ENCODE results near the gene DDAH1.

Gene DDAH1

GRCh38 chr1:85397490-85398032 is 67.4 kb downstream of the DDAH1 start:
- Histone ChIP-seq H3K27me3 (ENCODE audit: control insufficient read depth, insufficient read depth, low read length, poor library complexity, severe bottlenecking) (no peaks in the 10 kb centered on the region), H3K4me3 (ENCODE audit: insufficient read depth, low read depth, low read length) (no peak overlapping the region), H3K4me1 (ENCODE audit: control insufficient read depth, insufficient read depth, low read length) (peaks cover 3% of the 10 kb centered on the region), H3K9me3 (ENCODE audit: control insufficient read depth, low read length) (no peaks in the 10 kb centered on the region), H3K36me3 (ENCODE audit: control insufficient read depth, insufficient read depth, low read length) (no peaks in the 10 kb centered on the region), H3K27ac (ENCODE audit: insufficient read depth, low read depth, low read length, poor library complexity, severe bottlenecking) (no peak overlapping the region)
- 53 to 67% methylated on average over 3 to 4 of the region's 4 CpGs for WGBS, 2 experiments

DNA sequence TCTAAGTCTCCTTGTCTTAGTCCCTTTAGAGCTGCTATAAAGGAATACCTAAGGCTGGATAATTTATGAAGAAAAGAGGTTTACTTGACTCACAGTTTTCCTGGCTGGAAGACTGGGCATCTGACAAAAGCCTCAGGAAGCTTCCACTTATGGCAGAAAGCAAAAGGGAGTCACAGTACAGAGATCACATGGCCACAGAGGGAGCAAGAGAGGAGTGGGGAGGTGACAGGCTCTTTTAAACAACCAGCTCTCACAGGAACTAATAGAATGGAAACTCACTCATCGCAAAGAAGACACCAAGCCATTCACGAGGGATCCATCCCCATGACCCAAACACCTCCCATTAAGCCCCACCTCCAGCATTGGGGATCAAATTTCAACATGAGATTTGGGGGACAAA is 68.8 kb downstream of the DDAH1 start:
- WGBS, 2 experiments, result 86 to 94% methylated on average over 2 of the region's 2 CpGs
- H3K4me3 ChIP-seq (ENCODE audit: insufficient read depth, low read depth, low read length), result no peak overlapping the region
- H3K4me1 ChIP-seq (ENCODE audit: control insufficient read depth, insufficient read depth, low read length), result peaks cover 3% of the 10 kb centered on the region
- no peaks in the 10 kb centered on the region for H3K27me3 ChIP-seq (ENCODE audit: control insufficient read depth, insufficient read depth, low read length, poor library complexity, severe bottlenecking)
- no peaks in the 10 kb centered on the region for H3K9me3 ChIP-seq (ENCODE audit: control insufficient read depth, low read length)
- no peak overlapping the region for H3K27ac ChIP-seq (ENCODE audit: insufficient read depth, low read depth, low read length, poor library complexity, severe bottlenecking)
- no peaks in the 10 kb centered on the region for H3K36me3 ChIP-seq (ENCODE audit: control insufficient read depth, insufficient read depth, low read length)

DNA sequence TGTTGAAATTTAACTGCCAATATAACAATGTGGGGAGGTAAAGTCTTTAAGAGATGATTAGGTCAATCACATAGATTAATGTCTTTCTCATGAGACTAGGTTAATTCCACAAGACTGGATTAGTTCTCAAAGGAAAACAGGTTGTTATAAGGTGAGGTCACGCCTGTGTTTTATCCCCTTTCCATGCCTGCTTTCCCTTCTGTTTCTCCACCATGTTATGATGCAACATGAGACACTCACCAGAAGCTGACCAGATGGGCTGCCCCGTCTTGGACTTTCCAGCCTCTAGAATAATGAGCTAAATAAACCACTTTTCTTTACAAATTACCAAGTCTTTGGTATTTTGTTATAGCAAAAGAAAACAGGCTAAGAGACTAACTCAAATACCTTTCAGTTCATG is 70.8 kb downstream of the DDAH1 start:
- WGBS, 2 experiments, result 88 to 92% methylated on average over 2 of the region's 2 CpGs
- H3K36me3 ChIP-seq (ENCODE audit: control insufficient read depth, insufficient read depth, low read length), result no peaks in the 10 kb centered on the region
- no peaks in the 10 kb centered on the region for H3K9me3 ChIP-seq (ENCODE audit: control insufficient read depth, low read length)
- H3K4me3 ChIP-seq (ENCODE audit: insufficient read depth, low read depth, low read length), result no peak overlapping the region
- no peaks in the 10 kb centered on the region for H3K27me3 ChIP-seq (ENCODE audit: control insufficient read depth, insufficient read depth, low read length, poor library complexity, severe bottlenecking)
- no peak overlapping the region for H3K27ac ChIP-seq (ENCODE audit: insufficient read depth, low read depth, low read length, poor library complexity, severe bottlenecking)
- peaks cover 3% of the 10 kb centered on the region for H3K4me1 ChIP-seq (ENCODE audit: control insufficient read depth, insufficient read depth, low read length)

- H3K4me3 ChIP-seq (ENCODE audit: insufficient read depth, low read depth, low read length), result no peak overlapping the region
- no peaks in the 10 kb centered on the region for H3K9me3 ChIP-seq (ENCODE audit: control insufficient read depth, low read length)
- no peak overlapping the region for H3K27ac ChIP-seq (ENCODE audit: insufficient read depth, low read depth, low read length, poor library complexity, severe bottlenecking)
- H3K27me3 ChIP-seq (ENCODE audit: control insufficient read depth, insufficient read depth, low read length, poor library complexity, severe bottlenecking), result no peaks in the 10 kb centered on the region
- peaks cover 3% of the 10 kb centered on the region for H3K4me1 ChIP-seq (ENCODE audit: control insufficient read depth, insufficient read depth, low read length)
- H3K36me3 ChIP-seq (ENCODE audit: control insufficient read depth, insufficient read depth, low read length), result no peaks in the 10 kb centered on the region
These were observed 71.5 kb downstream of the DDAH1 start for GRCh38 chr1:85393490-85393889.

GRCh38 chr1:85388416-85388815 is 76.5 kb downstream of the DDAH1 start:
- H3K9me3 ChIP-seq (ENCODE audit: control insufficient read depth, low read length), result no peaks in the 10 kb centered on the region

DNA sequence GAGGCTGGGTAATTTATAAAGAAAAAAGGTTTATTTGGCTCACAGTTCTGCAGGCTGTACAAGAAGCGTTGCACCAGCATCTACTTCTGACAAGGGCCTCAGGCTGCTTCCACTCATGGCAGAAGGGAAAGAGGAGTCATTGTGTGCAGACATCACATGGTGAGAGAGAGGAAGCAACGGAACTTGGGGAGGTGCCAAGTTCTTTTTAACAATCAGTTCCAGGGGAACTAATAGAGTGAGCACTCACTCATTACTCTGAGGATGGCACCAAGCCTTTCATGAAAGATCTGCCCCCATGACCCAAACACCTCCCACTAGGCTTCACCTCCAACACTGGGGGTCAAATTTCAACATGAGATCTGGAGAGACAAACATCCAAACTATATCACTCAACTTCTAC is 77.2 kb downstream of the DDAH1 start:
- Histone ChIP-seq H3K36me3 (ENCODE audit: control insufficient read depth, insufficient read depth, low read length) (no peaks in the 10 kb centered on the region), H3K4me3 (ENCODE audit: insufficient read depth, low read depth, low read length) (no peak overlapping the region), H3K9me3 (ENCODE audit: control insufficient read depth, low read length) (no peaks in the 10 kb centered on the region), H3K27ac (ENCODE audit: insufficient read depth, low read depth, low read length, poor library complexity, severe bottlenecking) (no peak overlapping the region), H3K4me1 (ENCODE audit: control insufficient read depth, insufficient read depth, low read length) (no peaks in the 10 kb centered on the region), H3K27me3 (ENCODE audit: control insufficient read depth, insufficient read depth, low read length, poor library complexity, severe bottlenecking) (no peaks in the 10 kb centered on the region)
- WGBS, 2 experiments, result 80 to 97% methylated on average over 2 of the region's 2 CpGs

More at GRCh38 chr1:85388416-85388815, 76.5 kb downstream of the DDAH1 start:
- Histone ChIP-seq H3K36me3 (ENCODE audit: control insufficient read depth, insufficient read depth, low read length) (no peaks in the 10 kb centered on the region), H3K27ac (ENCODE audit: insufficient read depth, low read depth, low read length, poor library complexity, severe bottlenecking) (no peak overlapping the region), H3K4me1 (ENCODE audit: control insufficient read depth, insufficient read depth, low read length) (no peaks in the 10 kb centered on the region), H3K27me3 (ENCODE audit: control insufficient read depth, insufficient read depth, low read length, poor library complexity, severe bottlenecking) (no peaks in the 10 kb centered on the region), H3K4me3 (ENCODE audit: insufficient read depth, low read depth, low read length) (no peak overlapping the region)

DNA sequence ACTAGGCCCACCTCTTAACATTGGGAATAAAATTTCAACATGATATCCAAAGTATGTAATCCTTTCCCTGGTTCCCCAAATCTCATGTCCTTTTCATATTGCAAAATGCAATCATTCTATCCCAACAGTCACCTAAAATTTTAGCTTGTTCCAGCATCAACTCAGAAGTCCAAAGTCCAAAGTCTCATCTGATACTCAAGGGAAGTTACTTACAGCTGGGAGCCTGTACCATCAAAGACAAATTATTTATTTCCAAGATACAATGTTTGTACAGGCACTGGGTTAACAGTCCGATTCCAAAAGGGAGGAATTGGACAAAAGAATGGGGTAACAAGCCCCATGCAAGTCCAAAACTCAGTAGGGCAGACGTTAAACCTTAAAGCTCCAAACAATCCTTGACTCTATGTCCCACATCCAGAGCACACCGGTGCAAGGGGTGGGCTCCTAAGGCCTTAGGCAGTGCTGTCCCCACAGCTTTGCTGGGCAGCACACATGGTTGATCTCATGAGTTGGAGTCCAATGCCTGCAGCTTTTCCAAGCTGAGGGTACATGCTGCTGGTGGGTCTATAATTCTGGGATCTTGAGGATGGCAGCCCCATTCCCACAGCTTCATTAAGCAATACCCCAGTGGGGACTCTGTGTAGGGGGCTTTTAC is 78.8 kb downstream of the DDAH1 start:
- Histone ChIP-seq H3K27ac (ENCODE audit: insufficient read depth, low read depth, low read length, poor library complexity, severe bottlenecking) (no peak overlapping the region), H3K27me3 (ENCODE audit: control insufficient read depth, insufficient read depth, low read length, poor library complexity, severe bottlenecking) (no peaks in the 10 kb centered on the region), H3K9me3 (ENCODE audit: control insufficient read depth, low read length) (no peaks in the 10 kb centered on the region), H3K4me3 (ENCODE audit: insufficient read depth, low read depth, low read length) (no peak overlapping the region), H3K36me3 (ENCODE audit: control insufficient read depth, insufficient read depth, low read length) (no peaks in the 10 kb centered on the region), H3K4me1 (ENCODE audit: control insufficient read depth, insufficient read depth, low read length) (no peaks in the 10 kb centered on the region)
- WGBS, 2 experiments, result 93 to 96% methylated on average over 3 of the region's 3 CpGs

DNA sequence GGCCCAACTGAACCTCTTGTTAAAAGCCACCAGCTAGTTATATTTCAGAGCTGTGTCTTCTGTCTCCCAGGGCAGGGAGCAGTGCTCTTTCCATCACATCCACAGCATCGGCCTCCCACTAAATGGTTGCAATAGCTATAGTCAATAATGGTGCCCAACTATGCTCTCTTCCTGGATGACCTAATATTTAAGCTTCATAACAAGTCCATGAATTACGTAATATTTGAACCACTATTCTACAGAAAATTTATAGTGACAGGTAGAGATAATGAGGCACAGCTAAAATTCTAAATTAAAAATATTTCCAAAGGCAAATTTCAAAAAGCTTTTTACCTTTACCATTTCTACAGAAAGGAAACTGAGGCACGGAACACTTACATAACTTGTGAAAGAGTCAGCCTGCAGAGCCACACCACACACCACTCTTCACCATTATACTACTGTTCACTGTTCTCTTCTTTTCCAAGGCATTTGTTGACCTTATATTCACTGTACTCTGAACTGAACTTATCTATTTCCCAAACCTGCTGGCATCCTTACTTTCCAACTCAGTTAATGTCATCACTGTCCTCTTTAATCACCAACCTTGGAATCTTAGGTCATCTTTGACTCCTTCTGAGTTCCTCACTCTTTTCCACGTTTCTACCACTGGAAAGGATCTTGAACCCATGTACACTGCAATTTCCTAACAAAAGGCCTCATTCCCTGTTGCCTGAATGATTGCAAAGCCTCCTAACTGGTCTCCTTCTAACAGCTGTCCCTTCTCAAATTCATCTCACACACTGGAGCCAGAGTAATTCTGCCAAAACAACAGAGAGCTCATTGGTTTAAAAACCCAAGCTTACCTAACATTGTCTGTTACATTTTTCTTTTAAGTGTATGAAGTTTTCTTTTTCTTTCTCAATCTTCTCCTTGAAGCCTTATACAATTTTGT is 85.5 kb downstream of the DDAH1 start:
- no peaks in the 10 kb centered on the region for H3K36me3 ChIP-seq (ENCODE audit: control insufficient read depth, insufficient read depth, low read length)
- H3K4me3 ChIP-seq (ENCODE audit: insufficient read depth, low read depth, low read length), result no peak overlapping the region
- H3K27me3 ChIP-seq (ENCODE audit: control insufficient read depth, insufficient read depth, low read length, poor library complexity, severe bottlenecking), result no peaks in the 10 kb centered on the region
- WGBS, 2 experiments, result 93 to 95% methylated on average over 3 to 4 of the region's 4 CpGs
- no peaks in the 10 kb centered on the region for H3K9me3 ChIP-seq (ENCODE audit: control insufficient read depth, low read length)
- H3K27ac ChIP-seq (ENCODE audit: insufficient read depth, low read depth, low read length, poor library complexity, severe bottlenecking), result no peak overlapping the region
- no peaks in the 10 kb centered on the region for H3K4me1 ChIP-seq (ENCODE audit: control insufficient read depth, insufficient read depth, low read length)

DNA sequence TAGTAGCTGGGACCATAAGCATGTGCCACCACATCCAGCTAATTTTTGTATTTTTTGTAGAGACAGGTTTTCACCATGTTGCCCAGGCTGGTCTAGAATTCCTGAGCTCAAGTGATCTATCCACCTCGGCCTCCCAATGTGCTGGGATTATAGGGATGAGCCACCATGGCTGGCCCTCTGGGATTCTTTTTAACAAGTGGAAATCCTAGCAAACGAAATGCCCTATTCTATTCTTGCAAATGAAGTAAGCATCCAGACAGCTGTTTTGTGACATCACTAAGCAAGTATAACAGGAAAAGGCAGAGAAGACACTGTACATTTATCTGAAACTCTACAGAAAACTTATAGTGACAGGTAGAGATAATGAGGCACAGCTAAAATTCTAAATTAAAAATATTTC is 86.4 kb downstream of the DDAH1 start:
- Histone ChIP-seq H3K27me3 (ENCODE audit: control insufficient read depth, insufficient read depth, low read length, poor library complexity, severe bottlenecking) (no peaks in the 10 kb centered on the region), H3K36me3 (ENCODE audit: control insufficient read depth, insufficient read depth, low read length) (no peaks in the 10 kb centered on the region), H3K27ac (ENCODE audit: insufficient read depth, low read depth, low read length, poor library complexity, severe bottlenecking) (no peak overlapping the region), H3K4me1 (ENCODE audit: control insufficient read depth, insufficient read depth, low read length) (no peaks in the 10 kb centered on the region), H3K9me3 (ENCODE audit: control insufficient read depth, low read length) (no peaks in the 10 kb centered on the region), H3K4me3 (ENCODE audit: insufficient read depth, low read depth, low read length) (no peak overlapping the region)
- WGBS, 2 experiments, result 67 to 81% methylated on average over 2 of the region's 2 CpGs

GRCh38 chr1:85376356-85376755 is 88.6 kb downstream of the DDAH1 start:
- Histone ChIP-seq H3K4me1 (ENCODE audit: control insufficient read depth, insufficient read depth, low read length) (no peaks in the 10 kb centered on the region), H3K27me3 (ENCODE audit: control insufficient read depth, insufficient read depth, low read length, poor library complexity, severe bottlenecking) (no peaks in the 10 kb centered on the region), H3K27ac (ENCODE audit: insufficient read depth, low read depth, low read length, poor library complexity, severe bottlenecking) (no peak overlapping the region), H3K4me3 (ENCODE audit: insufficient read depth, low read depth, low read length) (no peak overlapping the region), H3K36me3 (ENCODE audit: control insufficient read depth, insufficient read depth, low read length) (no peaks in the 10 kb centered on the region), H3K9me3 (ENCODE audit: control insufficient read depth, low read length) (no peaks in the 10 kb centered on the region)
- WGBS, 2 experiments, result 91 to 100% methylated on average over 1 of the region's 1 CpG

Measured in ectodermal cell (in vitro differentiated cells).